ENCODE results near the gene REL. TPM values are rescaled to one million over a fixed set of nuclear protein-coding genes. Genes with fewer than 3 reads are reported as not detected.
A peak's percentile ranks its signal among the peaks of the same experiment; 100 is the strongest.

Gene REL
- total RNA-seq, 1 experiment from 2014 or later, result 23.4 TPM

- CTCF ChIA-PET, result no interaction called here
- Mint-ChIP-seq H3K27me3 (ENCODE audit: unreplicated experiment) (no peaks in the 10 kb centered on the region), H3K9me3 (ENCODE audit: low read depth, unreplicated experiment) (no peaks in the 10 kb centered on the region), H3K4me1 (ENCODE audit: low read depth, unreplicated experiment) (peaks cover 9% of the 10 kb centered on the region), H3K27ac (ENCODE audit: unreplicated experiment) (no peak overlapping the region), H3K36me3 (ENCODE audit: insufficient read depth, unreplicated experiment) (no peaks in the 10 kb centered on the region), H3K4me3 (ENCODE audit: low read depth, unreplicated experiment) (no peak overlapping the region)
- DNase-seq, result no peak
- BruUV-seq (replicated peaks), result no TSS peak
- intact Hi-C loops (cut with micrococcal nuclease; ENCODE audit: unreplicated experiment), result no loop called here
- TF ChIP-seq CTCF (IDR thresholded peaks at IDR 0.05; ENCODE audit: unreplicated experiment), result no peak
Measured at GRCh38 chr2:60873381-60873780, 8.0 kb upstream of the REL start.

- CTCF ChIA-PET, result interaction anchor here (0.7 kb wide), 1 partner anchor 20 kb away, joined by 3 read pairs; no protein-coding TSS in a partner anchor
- Mint-ChIP-seq H3K4me1 (ENCODE audit: low read depth, unreplicated experiment) (peaks cover 9% of the 10 kb centered on the region), H3K36me3 (ENCODE audit: insufficient read depth, unreplicated experiment) (peaks cover 2% of the 10 kb centered on the region), H3K9me3 (ENCODE audit: low read depth, unreplicated experiment) (no peaks in the 10 kb centered on the region), H3K4me3 (ENCODE audit: low read depth, unreplicated experiment) (no peak overlapping the region), H3K27me3 (ENCODE audit: unreplicated experiment) (no peaks in the 10 kb centered on the region), H3K27ac (ENCODE audit: unreplicated experiment) (no peak overlapping the region)
- TF ChIP-seq CTCF (IDR thresholded peaks at IDR 0.05; ENCODE audit: unreplicated experiment), result no peak
- DNase-seq, result no peak
- BruUV-seq (replicated peaks), result no TSS peak
- intact Hi-C loops (cut with micrococcal nuclease; ENCODE audit: unreplicated experiment), result no loop called here
Measured at GRCh38 chr2:60875520-60875919, 5.9 kb upstream of the REL start.

GRCh38 chr2:60880643-60881046 lies 729 bp upstream of the REL start:
- no peaks in the 10 kb centered on the region for H3K9me3 Mint-ChIP-seq (ENCODE audit: low read depth, unreplicated experiment)
- H3K4me3 Mint-ChIP-seq (ENCODE audit: low read depth, unreplicated experiment), result peak overlapping the region; percentile 91
- intact Hi-C loops (cut with micrococcal nuclease; ENCODE audit: unreplicated experiment), result loop anchor here (5.0 kb wide), 3 partner anchors 88 to 137 kb away; partner anchors contain the start of genes PEX13 and PUS10
- peaks cover 9% of the 10 kb centered on the region for H3K4me1 Mint-ChIP-seq (ENCODE audit: low read depth, unreplicated experiment)
- peaks cover 34% of the 10 kb centered on the region for H3K36me3 Mint-ChIP-seq (ENCODE audit: insufficient read depth, unreplicated experiment)
- no peak for TF ChIP-seq CTCF (IDR thresholded peaks at IDR 0.05; ENCODE audit: unreplicated experiment)
- peak overlapping the region; percentile 97 for H3K27ac Mint-ChIP-seq (ENCODE audit: unreplicated experiment)
- BruUV-seq (replicated peaks), result no TSS peak
- no peaks in the 10 kb centered on the region for H3K27me3 Mint-ChIP-seq (ENCODE audit: unreplicated experiment)
- no peak for DNase-seq
- CTCF ChIA-PET, result interaction anchor here (0.7 kb wide), 1 partner anchor 762 kb away, joined by 3 read pairs; no protein-coding TSS in a partner anchor

GRCh38 chr2:60882971-60883753 lies 1.8 kb downstream of the REL start:
- peaks cover 34% of the 10 kb centered on the region for H3K36me3 Mint-ChIP-seq (ENCODE audit: insufficient read depth, unreplicated experiment)
- BruUV-seq (replicated peaks), result no TSS peak
- TF ChIP-seq CTCF (IDR thresholded peaks at IDR 0.05; ENCODE audit: unreplicated experiment), result no peak
- no peaks in the 10 kb centered on the region for H3K9me3 Mint-ChIP-seq (ENCODE audit: low read depth, unreplicated experiment)
- CTCF ChIA-PET, result interaction anchor here (0.9 to 1.3 kb wide), 3 partner anchors 83 to 127 kb away, joined by 3 to 5 read pairs (median 4); partner anchors contain the start of gene PAPOLG
- no peak for DNase-seq
- intact Hi-C loops (cut with micrococcal nuclease; ENCODE audit: unreplicated experiment), result loop anchor here (5.0 kb wide), 3 partner anchors 91 to 134 kb away; partner anchors contain the start of genes PEX13 and PUS10
- H3K4me3 Mint-ChIP-seq (ENCODE audit: low read depth, unreplicated experiment), result peak overlapping the region; percentile 91
- H3K4me1 Mint-ChIP-seq (ENCODE audit: low read depth, unreplicated experiment), result peaks cover 18% of the 10 kb centered on the region
- no peaks in the 10 kb centered on the region for H3K27me3 Mint-ChIP-seq (ENCODE audit: unreplicated experiment)
- H3K27ac Mint-ChIP-seq (ENCODE audit: unreplicated experiment), result peak overlapping the region; percentile 97
